OCI-LY7 (cell line): ENCODE results near the gene KCNE3.

Experiments used
- EZH2phosphoT487 ChIP-seq: fragments of 200-600 bp; sonication (generic); IDR thresholded peaks from 2 replicates; pipeline ENCODE4 v1.6.1; 2018; ENCODE audit warnings: low read depth, borderline replicate concordance, mild to moderate bottlenecking, mixed run types, antibody characterized with exemption, low read length, moderate library complexity, mixed read lengths
- TF ChIP-seq, protein P1 (sequence below): fragments of 200-600 bp; sonication (generic); conservative IDR thresholded peaks from 2 replicates; pipeline ENCODE4 v1.5.1; 2014; ENCODE audit warnings: mild to moderate bottlenecking, antibody characterized with exemption, low read length, moderate library complexity, mixed read lengths

DNA sequence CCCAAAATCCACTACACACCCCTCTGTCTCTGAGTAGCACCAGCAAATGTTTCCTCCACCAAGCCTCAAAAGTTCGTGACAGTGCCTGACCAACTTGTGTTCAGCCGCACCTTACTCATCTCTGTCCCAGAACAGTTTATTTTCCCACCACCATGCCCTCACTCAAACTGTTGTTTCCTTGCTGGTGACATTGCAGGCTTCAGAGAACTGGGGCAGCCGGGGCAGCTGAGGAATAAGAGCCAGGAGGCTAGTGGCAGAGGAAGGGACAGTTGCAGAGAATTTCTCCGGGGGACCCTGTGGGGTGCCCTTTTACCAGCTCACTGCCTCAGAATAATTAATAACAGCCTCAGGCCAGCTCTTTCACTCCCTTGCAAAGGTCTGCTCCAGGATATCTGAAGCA lies 709 bp upstream of the KCNE3 start:
- TF ChIP-seq, protein P1, sequence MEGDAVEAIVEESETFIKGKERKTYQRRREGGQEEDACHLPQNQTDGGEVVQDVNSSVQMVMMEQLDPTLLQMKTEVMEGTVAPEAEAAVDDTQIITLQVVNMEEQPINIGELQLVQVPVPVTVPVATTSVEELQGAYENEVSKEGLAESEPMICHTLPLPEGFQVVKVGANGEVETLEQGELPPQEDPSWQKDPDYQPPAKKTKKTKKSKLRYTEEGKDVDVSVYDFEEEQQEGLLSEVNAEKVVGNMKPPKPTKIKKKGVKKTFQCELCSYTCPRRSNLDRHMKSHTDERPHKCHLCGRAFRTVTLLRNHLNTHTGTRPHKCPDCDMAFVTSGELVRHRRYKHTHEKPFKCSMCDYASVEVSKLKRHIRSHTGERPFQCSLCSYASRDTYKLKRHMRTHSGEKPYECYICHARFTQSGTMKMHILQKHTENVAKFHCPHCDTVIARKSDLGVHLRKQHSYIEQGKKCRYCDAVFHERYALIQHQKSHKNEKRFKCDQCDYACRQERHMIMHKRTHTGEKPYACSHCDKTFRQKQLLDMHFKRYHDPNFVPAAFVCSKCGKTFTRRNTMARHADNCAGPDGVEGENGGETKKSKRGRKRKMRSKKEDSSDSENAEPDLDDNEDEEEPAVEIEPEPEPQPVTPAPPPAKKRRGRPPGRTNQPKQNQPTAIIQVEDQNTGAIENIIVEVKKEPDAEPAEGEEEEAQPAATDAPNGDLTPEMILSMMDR, result no peak
- TF ChIP-seq EZH2phosphoT487, result no peak
